Right renal pelvis (tissue), 4 donors: ENCODE results near the gene CYP3A4. TPM values are rescaled to one million over a fixed set of nuclear protein-coding genes. Genes with fewer than 3 reads are reported as not detected.
"Not testable (repeated sequence)": the region's sequence is repeated elsewhere in the genome, so short reads cannot be mapped to it uniquely, and the experiment has no call there.

Source experiments
- DNase-seq, 4 donors: peaks; one replicate each; pipeline ENCODE4 v3.0.0-alpha.2; 2013; ENCODE audit warnings: low read depth in 4 of 4, low spot score in 3 of 4, missing footprints in 1 of 4
- polyA plus RNA-seq, 4 donors: library from polyadenylated mRNA; unstranded; fragments of 120-200 nt; gene quantifications; one replicate each; pipeline ENCODE4 v1.2.1, GENCODE V29; 2013; ENCODE audit not compliant: insufficient read length in 4 of 4

The CYP3A4 gene
- polyA plus RNA-seq = under 1 TPM; 0.17 to 0.21 (median 0.18) TPM

GRCh38 chr7:99784007-99784406 is at the start of gene CYP3A4:
Gene CYP3A4, minus strand, starts transcription at chr7:99784184. Its CDS starts 103 bp downstream, at chr7:99784081.
- DNase-seq = no peak

GRCh38 chr7:99833289-99833877 is 49.4 kb upstream of the CYP3A4 start:
- DNase-seq = no peak

GRCh38 chr7:99831595-99831994 is 47.6 kb upstream of the CYP3A4 start:
- no peak for DNase-seq

DNA sequence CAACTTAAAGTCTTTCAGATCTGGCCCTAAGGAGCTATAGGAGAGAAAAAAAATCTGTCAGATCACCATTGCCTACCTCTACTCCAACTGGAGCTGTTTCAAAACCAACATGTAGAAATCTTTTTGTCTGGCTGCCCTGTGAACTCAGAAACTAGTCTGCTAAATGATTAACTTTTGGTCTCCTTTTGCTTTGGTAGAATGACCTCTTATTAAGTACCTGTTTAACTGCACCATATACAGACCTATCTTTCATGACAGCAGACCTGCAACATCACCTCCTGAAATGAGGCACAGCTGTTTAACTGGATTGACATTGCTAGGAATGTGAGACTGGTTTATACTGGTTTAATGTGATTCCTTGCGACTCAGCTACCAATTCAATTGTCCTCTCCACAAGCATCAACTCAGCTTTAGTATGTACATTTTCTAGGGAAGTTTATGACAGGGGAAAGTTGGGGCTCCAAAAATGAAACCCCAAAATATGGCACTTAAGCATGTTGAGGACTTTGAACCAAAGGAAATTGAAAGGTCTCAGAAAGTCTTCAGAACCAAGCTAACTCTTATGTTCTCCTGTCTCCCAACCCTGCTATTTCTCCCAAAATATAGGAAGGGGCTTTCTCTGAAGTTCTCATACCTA is 45.7 kb upstream of the CYP3A4 start:
- peak in 2 of 4 donors; percentile 5 to 17 for DNase-seq

DNA sequence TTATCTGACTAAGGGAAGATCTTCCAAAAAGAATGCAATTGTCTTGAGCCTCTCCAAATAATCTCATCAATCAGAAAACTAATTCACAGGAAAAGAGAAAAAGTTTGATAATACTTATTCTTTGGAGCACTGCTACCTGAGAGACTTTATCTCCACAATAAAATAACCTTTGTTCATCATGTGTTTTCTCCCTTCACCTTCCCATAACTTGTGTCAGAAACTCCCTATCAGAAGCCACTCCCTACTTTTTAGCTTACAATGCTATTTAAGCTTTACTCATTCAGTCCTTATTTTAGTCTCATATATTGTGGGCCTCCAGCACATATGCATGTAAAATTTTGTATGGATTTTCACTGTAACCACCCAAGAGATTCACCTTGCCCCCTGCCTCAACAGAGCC is 44.8 kb upstream of the CYP3A4 start:
- no peak for DNase-seq

GRCh38 chr7:99827040-99827778 is 43.2 kb upstream of the CYP3A4 start:
- no peak for DNase-seq

GRCh38 chr7:99825873-99826272 is 41.9 kb upstream of the CYP3A4 start:
- DNase-seq = no peak

GRCh38 chr7:99825452-99825851 is 41.5 kb upstream of the CYP3A4 start:
- no peak for DNase-seq

GRCh38 chr7:99824091-99824490 is 40.1 kb upstream of the CYP3A4 start:
- DNase-seq = no peak

DNA sequence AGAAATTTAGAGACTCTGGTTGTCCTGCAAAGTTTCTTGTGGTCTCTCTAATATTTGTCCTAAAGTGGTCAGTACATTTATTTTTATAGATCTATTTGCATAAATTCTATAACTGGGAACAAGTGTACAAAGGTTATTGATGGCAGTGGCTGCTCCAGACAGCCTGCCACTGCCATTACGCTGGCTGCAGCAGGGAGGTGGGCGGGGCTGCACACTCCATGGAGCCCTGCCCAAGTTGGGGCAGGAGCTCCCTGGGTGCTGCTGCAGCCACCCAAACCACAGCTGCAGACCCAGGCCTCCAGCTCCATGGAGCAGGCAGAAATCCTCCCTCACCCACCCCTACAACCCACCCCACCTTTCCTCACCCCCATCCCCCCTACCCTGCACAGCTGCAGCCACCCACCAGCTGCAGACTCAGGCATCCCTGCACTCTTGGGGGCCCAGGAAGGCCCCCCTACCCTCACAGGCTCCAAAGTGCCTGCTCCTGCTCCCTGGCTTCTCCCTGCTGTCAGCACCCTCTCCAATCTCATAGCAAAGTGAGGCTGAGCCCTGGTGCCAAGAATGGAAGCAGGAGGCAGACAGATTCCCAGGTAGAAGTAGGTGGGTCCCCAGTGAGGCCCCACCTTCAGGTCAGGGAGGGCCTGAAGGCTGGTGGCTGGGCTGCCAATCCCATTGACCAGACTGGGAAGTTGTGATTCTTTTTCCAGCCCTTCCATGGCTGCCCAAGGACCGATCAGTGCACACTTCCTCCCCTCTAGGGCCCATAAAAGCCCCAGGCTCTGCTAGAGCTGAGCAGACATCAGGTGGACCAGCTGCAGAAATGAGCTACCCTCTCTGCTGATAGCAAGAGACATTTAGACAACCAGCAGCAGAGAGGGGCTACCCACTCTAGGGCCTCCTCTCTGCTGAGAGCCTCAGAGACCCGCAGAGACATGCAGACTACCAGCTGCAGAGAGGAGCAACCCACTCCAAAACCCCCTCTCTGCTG is 39.0 kb upstream of the CYP3A4 start:
- DNase-seq = no peak

GRCh38 chr7:99820408-99821027 is 36.5 kb upstream of the CYP3A4 start:
- no peak for DNase-seq

- DNase-seq = no peak
These were observed 24.8 kb upstream of the CYP3A4 start for GRCh38 chr7:99808766-99809165.

DNA sequence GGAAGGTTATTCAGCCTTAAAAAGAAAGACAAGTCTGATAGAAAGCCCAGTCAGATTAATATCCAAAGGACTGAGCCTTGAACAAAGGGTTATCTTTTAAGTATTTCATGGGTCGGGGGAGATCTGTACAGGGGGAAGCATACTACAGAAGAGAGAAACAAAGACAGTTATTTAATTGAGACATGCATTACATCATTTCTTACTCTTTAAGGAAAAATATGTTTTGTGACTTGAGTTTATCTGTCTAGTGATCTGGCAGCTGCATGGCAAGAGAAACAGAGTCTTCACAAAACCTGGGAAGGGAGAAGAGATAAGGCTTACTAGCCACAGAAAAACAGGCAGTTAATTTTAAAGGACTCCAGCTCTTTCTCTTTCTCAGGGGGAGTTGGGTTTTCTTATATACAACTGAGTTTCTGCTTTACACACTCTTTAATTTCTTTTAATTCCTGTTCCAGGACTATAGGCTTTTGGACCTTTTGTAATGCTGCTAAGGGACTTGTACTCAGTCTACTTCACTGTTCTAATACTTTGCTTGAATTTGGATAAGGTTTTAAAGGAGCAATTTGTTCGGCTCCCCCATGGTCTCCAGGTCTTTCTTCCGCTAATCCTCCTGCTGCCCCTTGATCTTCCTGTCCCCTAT is 23.0 kb upstream of the CYP3A4 start:
- DNase-seq = no peak

GRCh38 chr7:99805641-99806040 is 21.7 kb upstream of the CYP3A4 start:
- no peak for DNase-seq

- DNase-seq = not testable (repeated sequence)
These were observed 19.1 kb upstream of the CYP3A4 start for GRCh38 chr7:99803118-99803517.

DNA sequence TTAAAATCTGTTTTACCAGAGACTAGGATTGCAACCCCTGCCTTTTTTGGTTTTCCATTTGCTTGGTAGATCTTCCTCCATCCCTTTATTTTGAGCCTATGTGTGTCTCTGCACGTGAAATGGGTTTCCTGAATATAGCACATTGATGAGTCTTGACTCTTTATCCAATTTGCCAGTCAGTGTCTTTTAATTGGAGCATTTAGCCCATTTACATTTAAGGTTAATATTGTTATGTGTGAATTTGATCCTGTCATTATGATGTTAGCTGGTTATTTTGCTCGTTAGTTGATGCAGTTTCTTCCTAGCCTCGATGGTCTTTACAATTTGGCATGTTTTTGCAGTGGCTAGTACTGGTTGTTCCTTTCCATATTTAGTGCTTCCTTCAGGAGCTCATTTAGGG is 17.4 kb upstream of the CYP3A4 start:
- DNase-seq = not testable (repeated sequence)

DNA sequence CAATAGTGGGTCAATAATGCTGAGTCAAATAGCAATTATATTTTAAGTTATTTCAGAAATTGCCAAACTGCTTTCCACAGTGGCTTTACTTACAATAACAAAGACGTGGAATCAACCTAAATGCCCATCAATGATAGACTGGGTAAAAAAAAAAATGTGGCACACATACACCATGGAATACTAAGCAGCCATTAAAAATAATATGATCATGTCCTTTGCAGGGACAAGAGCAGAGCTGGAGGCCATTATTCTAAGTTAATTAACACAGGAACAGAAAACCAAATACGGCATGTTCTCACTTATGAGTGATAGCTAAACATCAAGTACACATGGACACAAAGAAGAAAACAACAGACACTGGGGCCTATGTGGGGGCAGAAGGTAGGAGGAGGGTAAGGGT is 15.0 kb upstream of the CYP3A4 start:
- DNase-seq = no peak

- DNase-seq = not testable (repeated sequence)
These were observed 11.9 kb upstream of the CYP3A4 start for GRCh38 chr7:99795864-99796263.

DNA sequence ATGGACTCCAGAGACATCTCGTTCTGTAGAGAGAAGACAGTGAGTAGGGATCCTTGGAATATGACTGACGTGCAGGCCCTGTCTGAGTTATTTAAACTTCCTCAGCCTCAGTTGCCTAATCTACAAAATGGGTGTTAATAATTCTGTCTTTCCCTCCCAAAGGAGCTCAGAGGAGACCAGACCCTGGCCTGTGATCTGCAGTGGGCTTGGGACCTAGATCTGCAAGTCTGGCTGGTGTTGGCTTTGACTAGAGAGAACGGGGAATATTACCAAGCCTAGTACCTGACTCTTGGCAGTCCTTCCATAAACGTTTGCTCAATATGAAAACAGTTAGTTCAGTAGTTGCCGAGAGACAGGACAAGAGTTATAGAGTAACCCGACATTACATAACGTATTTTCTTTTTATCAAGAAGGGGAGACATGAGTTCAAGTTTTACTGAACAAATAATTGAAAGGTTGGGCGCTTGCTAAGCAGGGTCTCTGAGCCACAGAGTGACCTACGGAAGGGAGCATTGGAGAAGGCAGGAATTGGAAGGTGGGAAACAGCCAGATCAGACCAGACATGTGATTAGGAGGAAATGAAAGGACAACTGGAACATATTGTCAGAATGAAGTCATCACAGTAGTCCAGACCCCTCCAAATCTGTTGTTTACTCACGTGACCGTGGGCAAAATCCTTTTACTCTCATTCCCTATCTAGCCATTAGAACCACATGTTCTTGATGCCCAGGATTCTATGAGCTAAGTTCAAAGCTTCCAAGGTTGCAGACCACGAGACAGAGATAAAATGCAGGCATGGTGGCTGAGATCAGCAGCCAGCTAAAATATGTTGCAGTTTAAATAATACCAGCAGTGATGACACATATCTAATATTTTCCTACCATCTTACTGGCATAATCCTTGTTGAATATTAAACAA is 10.9 kb upstream of the CYP3A4 start:
- DNase-seq = no peak
